ENCODE results near the gene NECAP2.
"Not testable (repeated sequence)": the region's sequence is repeated elsewhere in the genome, so short reads cannot be mapped to it uniquely, and the experiment has no call there.

GRCh38 chr1:16474891-16475290, 34.4 kb downstream of the NECAP2 start:
- not testable (repeated sequence) for TF ChIP-seq SP1 (IDR thresholded peaks at IDR 0.05); HDGF (IDR thresholded peaks at IDR 0.05; ENCODE audit: borderline replicate concordance); TARDBP (IDR thresholded peaks at IDR 0.05); FOXK2 (IDR thresholded peaks at IDR 0.05); ELF4 (IDR thresholded peaks at IDR 0.05); L3MBTL2 (conservative IDR thresholded peaks at IDR 0.05); SUZ12 (IDR thresholded peaks at IDR 0.05); PKNOX1 (IDR thresholded peaks at IDR 0.05); BHLHE40 (IDR thresholded peaks at IDR 0.05; ENCODE audit: borderline replicate concordance)
